ENCODE results near the gene OR2L8. TPM values are rescaled to one million over a fixed set of nuclear protein-coding genes. Genes with fewer than 3 reads are reported as not detected.

The OR2L8 gene
- total RNA-seq, 4 donors from 2014 or later, result not detected

DNA sequence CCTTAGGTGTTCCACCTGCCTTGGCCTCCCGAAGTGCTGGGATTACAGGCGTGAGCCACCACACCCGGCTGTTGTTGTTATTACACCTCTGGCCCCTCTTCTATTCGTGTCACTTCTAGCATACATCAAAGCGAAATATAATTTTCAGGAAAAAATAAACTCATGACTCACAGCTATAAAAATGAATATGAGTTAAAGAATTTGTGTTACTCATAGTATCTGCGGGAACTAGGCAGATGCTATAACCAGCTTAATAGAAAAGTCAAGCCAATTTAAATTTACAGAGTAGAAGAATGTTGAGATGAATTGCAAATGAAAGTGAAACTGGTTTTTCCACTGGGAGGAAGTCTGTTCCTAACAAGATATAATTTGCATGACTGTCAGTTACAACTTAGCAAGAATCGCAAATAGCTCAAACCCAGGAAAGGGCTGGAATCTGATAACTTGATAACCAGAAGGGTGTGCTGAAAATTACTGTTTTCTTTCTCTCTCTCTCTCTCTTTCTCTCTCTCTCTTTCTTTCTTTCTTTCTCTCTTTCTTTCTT is 42.1 kb upstream of the OR2L8 start:
- TF ChIP-seq POLR2AphosphoS5 (IDR thresholded peaks at IDR 0.05) (no peak), POLR2A (IDR thresholded peaks at IDR 0.05; ENCODE audit: low read depth) (no peak), EP300 (IDR thresholded peaks at IDR 0.05) (no peak), CTCF (IDR thresholded peaks at IDR 0.05) (no peak)
- Histone ChIP-seq H3K4me3 (peak overlapping the region; percentile 10 to 46 (median 24)), H3K36me3 (no peaks in the 10 kb centered on the region), H3K4me1 (no peaks in the 10 kb centered on the region), H3K27me3 (no peaks in the 10 kb centered on the region), H3K27ac (replicated peaks in 1 of 4) (no peak overlapping the region), H3K9me3 (no peaks in the 10 kb centered on the region)
- intact Hi-C loops (cut with DNase I), result no loop called here
- DNase-seq (ENCODE audit: extremely low spot score), result no peak
- 39% methylated on average over 7 of the region's 7 CpGs for WGBS

GRCh38 chr1:247908766-247909165 is 39.9 kb upstream of the OR2L8 start:
- Histone ChIP-seq H3K4me1 (no peaks in the 10 kb centered on the region), H3K27ac (replicated peaks in 1 of 4) (no peak overlapping the region), H3K9me3 (no peaks in the 10 kb centered on the region), H3K27me3 (no peaks in the 10 kb centered on the region), H3K36me3 (no peaks in the 10 kb centered on the region), H3K4me3 (no peak overlapping the region)
- 69% methylated on average over 5 of the region's 5 CpGs for WGBS
- intact Hi-C loops (cut with DNase I), result no loop called here
- DNase-seq (ENCODE audit: extremely low spot score), result no peak
- TF ChIP-seq POLR2AphosphoS5 (IDR thresholded peaks at IDR 0.05) (no peak), EP300 (IDR thresholded peaks at IDR 0.05) (no peak), CTCF (IDR thresholded peaks at IDR 0.05) (no peak), POLR2A (IDR thresholded peaks at IDR 0.05; ENCODE audit: low read depth) (no peak)

DNA sequence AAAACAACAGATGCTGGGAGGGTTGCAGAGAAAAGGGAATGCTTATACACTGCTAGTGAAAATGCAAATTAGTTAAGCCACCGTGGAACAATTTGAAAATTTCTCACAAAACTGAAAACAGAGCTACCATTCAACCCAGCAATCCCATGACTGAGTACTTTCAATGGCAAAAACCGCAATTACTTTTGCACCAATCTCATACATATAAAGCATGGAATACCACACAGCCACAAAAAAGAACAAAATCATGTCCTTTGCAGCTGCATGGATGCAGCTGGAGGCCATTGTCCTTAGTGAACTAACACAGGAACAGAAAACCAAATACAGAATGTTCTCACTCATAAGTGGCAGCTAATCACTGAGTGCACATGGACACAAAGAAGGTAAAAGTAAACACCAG is 34.9 kb upstream of the OR2L8 start:
- H3K27ac ChIP-seq (replicated peaks in 1 of 4), result no peak overlapping the region
- no peaks in the 10 kb centered on the region for H3K9me3 ChIP-seq
- no peak for DNase-seq (ENCODE audit: extremely low spot score)
- no peaks in the 10 kb centered on the region for H3K4me1 ChIP-seq
- H3K27me3 ChIP-seq, result no peaks in the 10 kb centered on the region
- TF ChIP-seq EP300 (IDR thresholded peaks at IDR 0.05) (no peak), POLR2A (IDR thresholded peaks at IDR 0.05; ENCODE audit: low read depth) (no peak), CTCF (IDR thresholded peaks at IDR 0.05) (no peak), POLR2AphosphoS5 (IDR thresholded peaks at IDR 0.05) (no peak)
- intact Hi-C loops (cut with DNase I), result no loop called here
- WGBS, result 74% methylated on average over 2 of the region's 2 CpGs
- no peaks in the 10 kb centered on the region for H3K36me3 ChIP-seq
- H3K4me3 ChIP-seq, result no peak overlapping the region

DNA sequence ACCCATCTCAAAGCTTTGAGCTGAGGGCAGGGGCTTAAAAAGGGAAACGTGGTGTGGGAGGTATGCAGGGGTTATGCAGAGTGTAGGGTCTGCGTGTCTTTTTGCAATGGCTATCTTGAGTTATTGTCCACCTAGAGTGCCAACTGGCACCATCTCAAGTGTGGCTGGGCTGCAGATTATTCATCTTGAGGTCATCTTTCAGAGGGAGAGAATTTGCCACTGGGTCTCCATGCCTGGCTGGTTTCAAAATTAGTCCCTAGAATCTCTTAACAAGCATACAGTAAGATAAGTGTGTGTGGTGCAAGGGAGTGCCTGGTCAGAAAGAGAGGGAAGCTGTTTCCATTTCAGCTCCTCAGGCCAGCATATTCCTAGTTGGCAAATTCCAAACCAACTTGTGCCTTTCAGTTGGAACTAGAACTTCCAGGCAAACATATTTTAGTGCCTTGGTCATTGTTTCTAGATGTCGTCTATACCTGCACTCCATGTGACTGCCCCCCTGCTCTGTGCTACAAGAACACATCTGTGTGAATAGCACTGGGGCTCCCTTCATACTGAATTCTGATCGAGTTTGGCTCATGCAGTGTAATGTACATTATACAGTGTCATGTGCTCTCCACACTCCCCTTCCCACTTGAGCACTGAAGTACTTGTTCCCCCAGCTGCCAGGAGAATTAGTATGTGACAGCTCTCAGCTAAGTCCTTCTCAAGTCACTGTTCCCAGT is 33.6 kb upstream of the OR2L8 start:
- H3K9me3 ChIP-seq, result no peaks in the 10 kb centered on the region
- WGBS, result 60% methylated on average over 4 of the region's 4 CpGs
- DNase-seq (ENCODE audit: extremely low spot score), result no peak
- H3K4me3 ChIP-seq, result no peak overlapping the region
- no peak for TF ChIP-seq CTCF (IDR thresholded peaks at IDR 0.05)
- no peak for TF ChIP-seq POLR2AphosphoS5 (IDR thresholded peaks at IDR 0.05)
- TF ChIP-seq EP300 (IDR thresholded peaks at IDR 0.05), result no peak
- TF ChIP-seq POLR2A (IDR thresholded peaks at IDR 0.05; ENCODE audit: low read depth), result no peak
- no peaks in the 10 kb centered on the region for H3K36me3 ChIP-seq
- H3K27ac ChIP-seq (replicated peaks in 1 of 4), result no peak overlapping the region
- no peaks in the 10 kb centered on the region for H3K4me1 ChIP-seq
- no peaks in the 10 kb centered on the region for H3K27me3 ChIP-seq
- intact Hi-C loops (cut with DNase I), result no loop called here
